Small intestine (tissue), 7 donors: Measurements from ENCODE around the gene TBC1D1. TPM values are rescaled to one million over a fixed set of nuclear protein-coding genes. Genes with fewer than 3 reads are reported as not detected.

Source experiments
- DNase-seq, 2 donors: peaks; one replicate each; pipeline versions ENCODE4 v3.0.0 to v3.0.0-alpha.2; 2013
- FAIRE-seq: peaks from 2 replicates; lab custom pipeline; 2012; peaks lifted over from hg19 to GRCh38; lab: Jason Lieb, UNC
- H3K27ac ChIP-seq, 3 donors: one replicate each; pipeline ENCODE4 v1.5.1; 2013; ENCODE audit warnings: low read length in 2 of 3, mild to moderate bottlenecking in 2 of 3, control low read depth in 1 of 3, inconsistent platforms in 1 of 3, low read depth in 1 of 3, moderate library complexity in 1 of 3
- H3K27me3 ChIP-seq, 3 donors: one replicate each; pipeline ENCODE4 v1.6.1; 2013; ENCODE audit warnings: low read length in 3 of 3, inconsistent platforms in 1 of 3; ENCODE audit not compliant: control insufficient read depth in 3 of 3, insufficient read depth in 3 of 3
- H3K36me3 ChIP-seq, 3 donors: one replicate each; pipeline ENCODE4 v1.6.1; 2013; ENCODE audit warnings: low read length in 3 of 3, inconsistent platforms in 1 of 3, low read depth in 1 of 3, mild to moderate bottlenecking in 1 of 3, moderate library complexity in 1 of 3; ENCODE audit not compliant: control insufficient read depth in 3 of 3, insufficient read depth in 2 of 3
- H3K4me1 ChIP-seq, 3 donors: one replicate each; pipeline ENCODE4 v1.6.1; 2013; ENCODE audit warnings: low read length in 2 of 3, inconsistent platforms in 1 of 3, low read depth in 1 of 3, mild to moderate bottlenecking in 1 of 3, moderate library complexity in 1 of 3; ENCODE audit not compliant: control insufficient read depth in 3 of 3, insufficient read depth in 2 of 3
- H3K4me3 ChIP-seq, 3 donors: one replicate each; pipeline ENCODE4 v1.5.1; 2013; ENCODE audit warnings: low read length in 3 of 3, control low read depth in 1 of 3, inconsistent platforms in 1 of 3, low read depth in 1 of 3, mild to moderate bottlenecking in 1 of 3, moderate library complexity in 1 of 3
- H3K9me3 ChIP-seq, 2 donors: one replicate each; pipeline ENCODE4 v1.6.1; 2013; ENCODE audit warnings: low read depth in 1 of 2, low read length in 1 of 2; ENCODE audit not compliant: control insufficient read depth in 2 of 2, insufficient read depth in 1 of 2
- WGBS, 3 donors: extraction: QIAGEN DNeasy Blood & Tissue Kit; methylation state at CpG; one replicate each; pipeline ENCODE4 v1.1.7; 2013; 5-methylcytosine and 5-hydroxymethylcytosine counted together
- polyA plus RNA-seq, 4 donors: library from polyadenylated mRNA; stranded (reverse) in 3 of 4; unstranded in 1 of 4; fragments of 200-250 nt in 3 of 4; fragments of 120-200 nt in 1 of 4; gene quantifications; one replicate each; pipeline versions ENCODE4 v1.2.1 to v1.2.3, GENCODE V29; 2013
- donor health status: healthy with polysubstance abuse.
- donor health status: control.
- donor health status: control.
- donor health status: Bipolar disorder and iron deficiency.
- donor health status: healthy.

Gene TBC1D1
- polyA plus RNA-seq, 4 donors: 38.3 to 118 (median 41.5) TPM

GRCh38 chr4:38152305-38152704 is 261.4 kb downstream of the TBC1D1 start:
- Histone ChIP-seq H3K36me3 (no peaks in the 10 kb centered on the region), H3K4me1 (peaks cover 0 to 22% (median 3%) of the 10 kb centered on the region in 3 donors), H3K27ac (no peak overlapping the region), H3K27me3 (no peaks in the 10 kb centered on the region), H3K9me3 (no peaks in the 10 kb centered on the region), H3K4me3 (no peak overlapping the region)
- WGBS, 3 donors: 86 to 95% (median 93%) methylated on average over 1 of the region's 1 CpG
- DNase-seq: no peak
- FAIRE-seq: no peak

- Histone ChIP-seq H3K4me3 (no peak overlapping the region), H3K27me3 (no peaks in the 10 kb centered on the region), H3K36me3 (no peaks in the 10 kb centered on the region), H3K9me3 (no peaks in the 10 kb centered on the region), H3K4me1 (peaks cover 0 to 27% (median 4%) of the 10 kb centered on the region in 3 donors), H3K27ac (no peak overlapping the region)
- 83 to 90% (median 85%) methylated on average over 7 of the region's 7 CpGs for WGBS, 3 donors
- no peak for FAIRE-seq
- no peak for DNase-seq
Measured at GRCh38 chr4:38152721-38153386, 262.0 kb downstream of the TBC1D1 start.

- H3K4me3 ChIP-seq: no peak overlapping the region
- H3K27me3 ChIP-seq: no peaks in the 10 kb centered on the region
- H3K36me3 ChIP-seq: no peaks in the 10 kb centered on the region
- 81 to 90% (median 83%) methylated on average over 2 of the region's 2 CpGs for WGBS, 3 donors
- peaks cover 0 to 29% (median 6%) of the 10 kb centered on the region in 3 donors for H3K4me1 ChIP-seq
- no peak overlapping the region for H3K27ac ChIP-seq
- no peaks in the 10 kb centered on the region for H3K9me3 ChIP-seq
- no peak for FAIRE-seq
- DNase-seq: no peak
Measured at GRCh38 chr4:38153387-38153760, 262.5 kb downstream of the TBC1D1 start.

- Histone ChIP-seq H3K4me3 (no peak overlapping the region), H3K27me3 (no peaks in the 10 kb centered on the region), H3K36me3 (no peaks in the 10 kb centered on the region), H3K4me1 (peaks cover 0 to 29% (median 6%) of the 10 kb centered on the region in 3 donors), H3K27ac (peak overlapping the region; percentile 47 to 81 (median 74)), H3K9me3 (no peaks in the 10 kb centered on the region)
- FAIRE-seq: no peak
- no peak for DNase-seq
- WGBS, 3 donors: 37 to 50% (median 48%) methylated on average over 5 of the region's 5 CpGs
Measured at GRCh38 chr4:38154252-38154651, 263.4 kb downstream of the TBC1D1 start.

- 10 to 38% (median 28%) methylated on average over 17 of the region's 17 CpGs for WGBS, 3 donors
- Histone ChIP-seq H3K27me3 (no peaks in the 10 kb centered on the region), H3K4me1 (peaks cover 0 to 29% (median 6%) of the 10 kb centered on the region in 3 donors), H3K9me3 (no peaks in the 10 kb centered on the region), H3K4me3 (no peak overlapping the region), H3K27ac (peak overlapping the region; percentile 47 to 81 (median 74)), H3K36me3 (no peaks in the 10 kb centered on the region)
- DNase-seq (peak; percentile 81 to 84), FAIRE-seq (no peak)
Measured at GRCh38 chr4:38154681-38155588, 264.1 kb downstream of the TBC1D1 start.

GRCh38 chr4:38155589-38156294 is 264.9 kb downstream of the TBC1D1 start:
- no peaks in the 10 kb centered on the region for H3K27me3 ChIP-seq
- H3K9me3 ChIP-seq: no peaks in the 10 kb centered on the region
- no peaks in the 10 kb centered on the region for H3K36me3 ChIP-seq
- peak overlapping the region in 2 of 3 donors; percentile 72 to 89 for H3K27ac ChIP-seq
- DNase-seq: no peak
- peaks cover 0 to 35% (median 6%) of the 10 kb centered on the region in 3 donors for H3K4me1 ChIP-seq
- WGBS, 3 donors: 57 to 70% (median 58%) methylated on average over 7 of the region's 7 CpGs
- H3K4me3 ChIP-seq: no peak overlapping the region
- no peak for FAIRE-seq

GRCh38 chr4:38157592-38157991 is 266.7 kb downstream of the TBC1D1 start:
- H3K27ac ChIP-seq: peak overlapping the region; percentile 19 to 86 (median 75)
- FAIRE-seq: no peak

More at GRCh38 chr4:38157592-38157991, 266.7 kb downstream of the TBC1D1 start:
- Histone ChIP-seq H3K36me3 (no peaks in the 10 kb centered on the region), H3K27me3 (no peaks in the 10 kb centered on the region), H3K4me3 (no peak overlapping the region), H3K4me1 (peaks cover 4 to 40% (median 6%) of the 10 kb centered on the region in 3 donors), H3K9me3 (no peaks in the 10 kb centered on the region)
- peak; percentile 85 to 92 for DNase-seq
- 25 to 50% (median 33%) methylated on average over 1 of the region's 1 CpG for WGBS, 3 donors
